Neural cell (in vitro differentiated cells): Measurements from ENCODE around the gene SLC12A9.

ENCODE experiments used
- POLR2AphosphoS5 ChIP-seq: IDR thresholded peaks from 2 replicates; pipeline ENCODE4 v1.6.1; 2012
- TF ChIP-seq, protein P1 (sequence below): fragments of 450-650 bp; IDR thresholded peaks from 2 replicates; pipeline ENCODE4 v1.5.1; 2014; ENCODE audit warnings: antibody characterized with exemption, mild to moderate bottlenecking, moderate library complexity; ENCODE audit not compliant: poor library complexity, severe bottlenecking
- TF ChIP-seq, protein P2 (sequence below): IDR thresholded peaks from 2 replicates; pipeline ENCODE4 v1.6.1; 2012; ENCODE audit warnings: borderline replicate concordance

DNA sequence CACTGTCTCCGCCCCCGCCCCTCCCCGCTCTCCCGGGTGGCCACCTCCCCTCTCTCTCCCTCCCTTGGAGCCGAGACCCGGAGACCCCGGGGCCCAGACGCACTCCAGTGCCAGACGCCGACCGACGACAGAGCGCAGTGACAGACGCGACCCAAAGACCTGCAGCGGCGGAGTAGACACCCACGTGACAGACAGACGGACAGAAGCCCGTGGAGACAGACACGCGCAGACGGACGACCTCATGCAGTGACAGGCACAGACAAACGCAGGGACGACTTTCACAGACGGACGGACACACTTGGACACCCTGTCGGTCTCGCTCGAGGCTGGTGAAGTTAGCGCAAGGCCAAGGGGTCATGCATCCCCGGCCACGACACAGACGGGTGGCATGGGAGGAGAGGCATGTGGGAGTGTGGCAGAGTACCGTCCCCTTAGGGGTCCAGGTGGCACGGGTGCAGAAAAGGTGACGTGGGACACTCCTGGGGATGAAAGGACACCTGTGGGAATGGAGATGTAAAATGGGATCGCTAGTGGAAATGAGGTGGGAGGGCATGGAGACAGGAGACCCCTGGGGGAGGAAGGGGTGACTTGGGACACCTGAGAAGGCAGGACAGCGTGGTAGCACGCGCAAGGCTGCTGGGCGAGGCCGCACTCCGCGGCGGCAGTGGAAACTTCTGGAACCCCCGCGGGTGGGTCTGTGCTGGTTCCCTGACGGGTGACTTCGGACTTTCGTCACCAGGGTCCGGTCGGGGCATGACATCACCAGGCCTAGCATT, 43.6 kb downstream of the SLC12A9 start:
- TF ChIP-seq, protein P1, sequence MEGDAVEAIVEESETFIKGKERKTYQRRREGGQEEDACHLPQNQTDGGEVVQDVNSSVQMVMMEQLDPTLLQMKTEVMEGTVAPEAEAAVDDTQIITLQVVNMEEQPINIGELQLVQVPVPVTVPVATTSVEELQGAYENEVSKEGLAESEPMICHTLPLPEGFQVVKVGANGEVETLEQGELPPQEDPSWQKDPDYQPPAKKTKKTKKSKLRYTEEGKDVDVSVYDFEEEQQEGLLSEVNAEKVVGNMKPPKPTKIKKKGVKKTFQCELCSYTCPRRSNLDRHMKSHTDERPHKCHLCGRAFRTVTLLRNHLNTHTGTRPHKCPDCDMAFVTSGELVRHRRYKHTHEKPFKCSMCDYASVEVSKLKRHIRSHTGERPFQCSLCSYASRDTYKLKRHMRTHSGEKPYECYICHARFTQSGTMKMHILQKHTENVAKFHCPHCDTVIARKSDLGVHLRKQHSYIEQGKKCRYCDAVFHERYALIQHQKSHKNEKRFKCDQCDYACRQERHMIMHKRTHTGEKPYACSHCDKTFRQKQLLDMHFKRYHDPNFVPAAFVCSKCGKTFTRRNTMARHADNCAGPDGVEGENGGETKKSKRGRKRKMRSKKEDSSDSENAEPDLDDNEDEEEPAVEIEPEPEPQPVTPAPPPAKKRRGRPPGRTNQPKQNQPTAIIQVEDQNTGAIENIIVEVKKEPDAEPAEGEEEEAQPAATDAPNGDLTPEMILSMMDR = no peak
- TF ChIP-seq, protein P2, sequence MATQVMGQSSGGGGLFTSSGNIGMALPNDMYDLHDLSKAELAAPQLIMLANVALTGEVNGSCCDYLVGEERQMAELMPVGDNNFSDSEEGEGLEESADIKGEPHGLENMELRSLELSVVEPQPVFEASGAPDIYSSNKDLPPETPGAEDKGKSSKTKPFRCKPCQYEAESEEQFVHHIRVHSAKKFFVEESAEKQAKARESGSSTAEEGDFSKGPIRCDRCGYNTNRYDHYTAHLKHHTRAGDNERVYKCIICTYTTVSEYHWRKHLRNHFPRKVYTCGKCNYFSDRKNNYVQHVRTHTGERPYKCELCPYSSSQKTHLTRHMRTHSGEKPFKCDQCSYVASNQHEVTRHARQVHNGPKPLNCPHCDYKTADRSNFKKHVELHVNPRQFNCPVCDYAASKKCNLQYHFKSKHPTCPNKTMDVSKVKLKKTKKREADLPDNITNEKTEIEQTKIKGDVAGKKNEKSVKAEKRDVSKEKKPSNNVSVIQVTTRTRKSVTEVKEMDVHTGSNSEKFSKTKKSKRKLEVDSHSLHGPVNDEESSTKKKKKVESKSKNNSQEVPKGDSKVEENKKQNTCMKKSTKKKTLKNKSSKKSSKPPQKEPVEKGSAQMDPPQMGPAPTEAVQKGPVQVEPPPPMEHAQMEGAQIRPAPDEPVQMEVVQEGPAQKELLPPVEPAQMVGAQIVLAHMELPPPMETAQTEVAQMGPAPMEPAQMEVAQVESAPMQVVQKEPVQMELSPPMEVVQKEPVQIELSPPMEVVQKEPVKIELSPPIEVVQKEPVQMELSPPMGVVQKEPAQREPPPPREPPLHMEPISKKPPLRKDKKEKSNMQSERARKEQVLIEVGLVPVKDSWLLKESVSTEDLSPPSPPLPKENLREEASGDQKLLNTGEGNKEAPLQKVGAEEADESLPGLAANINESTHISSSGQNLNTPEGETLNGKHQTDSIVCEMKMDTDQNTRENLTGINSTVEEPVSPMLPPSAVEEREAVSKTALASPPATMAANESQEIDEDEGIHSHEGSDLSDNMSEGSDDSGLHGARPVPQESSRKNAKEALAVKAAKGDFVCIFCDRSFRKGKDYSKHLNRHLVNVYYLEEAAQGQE = no peak
- peak; percentile 29 for TF ChIP-seq POLR2AphosphoS5
